ENCODE measurements around the gene C1orf115.

C1orf115 gene

DNA sequence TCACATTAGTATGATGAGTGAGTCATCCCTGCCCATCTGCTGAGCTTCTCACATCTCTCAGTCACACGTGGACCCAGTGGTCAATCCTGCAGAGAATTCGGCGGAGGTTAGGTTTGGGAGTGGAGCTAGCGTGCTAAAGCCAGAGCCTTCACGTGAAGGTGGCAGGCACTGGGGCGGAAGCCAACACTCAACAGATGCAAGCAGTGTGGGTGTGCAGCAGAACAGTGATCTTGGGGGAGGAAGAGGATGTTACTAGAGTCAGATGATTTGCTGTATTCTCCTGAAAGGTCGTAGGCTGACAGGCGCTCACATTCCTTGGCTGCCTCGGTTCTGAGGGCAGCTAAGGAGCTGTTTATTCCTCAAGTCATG is 6.7 kb downstream of the C1orf115 start:
- Histone ChIP-seq H3K4me2 (ENCODE audit: low read depth, low read length, poor library complexity, severe bottlenecking) (no peak overlapping the region), H3K9me2 (replicated peaks; ENCODE audit: insufficient read depth, low read length) (no peaks in the 10 kb centered on the region), H3K4me3 (ENCODE audit: insufficient read depth, low read length, poor library complexity, severe bottlenecking) (no peak overlapping the region), H3K79me2 (ENCODE audit: insufficient read depth, low read length) (no peaks in the 10 kb centered on the region), H3F3A (ENCODE audit: insufficient read depth) (no peaks in the 10 kb centered on the region), H2AFZ (ENCODE audit: low read depth, low read length, severe bottlenecking) (no peak overlapping the region), H3K9ac (ENCODE audit: low read length) (no peak overlapping the region), H3K27me3 (ENCODE audit: low read length) (no peaks in the 10 kb centered on the region), H3K27ac (ENCODE audit: low read depth, low read length) (no peak overlapping the region), H3K36me3 (ENCODE audit: low read length) (no peaks in the 10 kb centered on the region), H4K20me1 (ENCODE audit: low read depth, low read length) (no peaks in the 10 kb centered on the region), H3K9me3 (ENCODE audit: insufficient read depth, low read length) (no peaks in the 10 kb centered on the region)
- TF ChIP-seq EZH2phosphoT487 (conservative IDR thresholded peaks at IDR 0.05; ENCODE audit: low read length) = no peak
- TF ChIP-seq, protein P1, sequence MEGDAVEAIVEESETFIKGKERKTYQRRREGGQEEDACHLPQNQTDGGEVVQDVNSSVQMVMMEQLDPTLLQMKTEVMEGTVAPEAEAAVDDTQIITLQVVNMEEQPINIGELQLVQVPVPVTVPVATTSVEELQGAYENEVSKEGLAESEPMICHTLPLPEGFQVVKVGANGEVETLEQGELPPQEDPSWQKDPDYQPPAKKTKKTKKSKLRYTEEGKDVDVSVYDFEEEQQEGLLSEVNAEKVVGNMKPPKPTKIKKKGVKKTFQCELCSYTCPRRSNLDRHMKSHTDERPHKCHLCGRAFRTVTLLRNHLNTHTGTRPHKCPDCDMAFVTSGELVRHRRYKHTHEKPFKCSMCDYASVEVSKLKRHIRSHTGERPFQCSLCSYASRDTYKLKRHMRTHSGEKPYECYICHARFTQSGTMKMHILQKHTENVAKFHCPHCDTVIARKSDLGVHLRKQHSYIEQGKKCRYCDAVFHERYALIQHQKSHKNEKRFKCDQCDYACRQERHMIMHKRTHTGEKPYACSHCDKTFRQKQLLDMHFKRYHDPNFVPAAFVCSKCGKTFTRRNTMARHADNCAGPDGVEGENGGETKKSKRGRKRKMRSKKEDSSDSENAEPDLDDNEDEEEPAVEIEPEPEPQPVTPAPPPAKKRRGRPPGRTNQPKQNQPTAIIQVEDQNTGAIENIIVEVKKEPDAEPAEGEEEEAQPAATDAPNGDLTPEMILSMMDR (IDR thresholded peaks at IDR 0.05; ENCODE audit: insufficient read depth, low read length, poor library complexity, severe bottlenecking) = no peak

DNA sequence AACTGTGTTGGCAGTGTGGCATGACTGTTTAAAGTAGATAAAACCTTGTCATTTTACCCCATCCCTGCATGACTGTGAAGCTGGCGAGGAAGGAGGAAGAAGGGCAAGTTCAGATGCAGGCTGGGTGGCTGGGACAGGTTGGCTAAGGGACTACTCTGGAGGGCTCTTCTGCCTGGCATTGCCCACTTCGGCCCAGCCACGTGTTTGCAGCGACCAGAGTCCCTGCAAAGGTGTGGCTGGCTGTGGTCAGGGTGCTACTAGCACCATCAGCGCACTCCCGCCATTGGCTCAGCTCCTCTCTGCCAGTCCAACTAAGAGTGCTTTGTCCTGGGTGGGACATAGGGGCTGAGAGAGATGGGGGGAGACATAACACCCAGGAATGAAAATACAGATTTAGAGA is 7.2 kb downstream of the C1orf115 start:
- H3K27me3 ChIP-seq (ENCODE audit: low read length) = no peaks in the 10 kb centered on the region
- no peaks in the 10 kb centered on the region for H3K9me2 ChIP-seq (replicated peaks; ENCODE audit: insufficient read depth, low read length)
- no peak overlapping the region for H3K4me3 ChIP-seq (ENCODE audit: insufficient read depth, low read length, poor library complexity, severe bottlenecking)
- no peak overlapping the region for H3K4me2 ChIP-seq (ENCODE audit: low read depth, low read length, poor library complexity, severe bottlenecking)
- no peaks in the 10 kb centered on the region for H4K20me1 ChIP-seq (ENCODE audit: low read depth, low read length)
- no peaks in the 10 kb centered on the region for H3K9me3 ChIP-seq (ENCODE audit: insufficient read depth, low read length)
- H3F3A ChIP-seq (ENCODE audit: insufficient read depth) = no peaks in the 10 kb centered on the region
- H2AFZ ChIP-seq (ENCODE audit: low read depth, low read length, severe bottlenecking) = no peak overlapping the region
- TF ChIP-seq, protein P1 (IDR thresholded peaks at IDR 0.05; ENCODE audit: insufficient read depth, low read length, poor library complexity, severe bottlenecking) = no peak
- no peak for TF ChIP-seq EZH2phosphoT487 (conservative IDR thresholded peaks at IDR 0.05; ENCODE audit: low read length)
- H3K79me2 ChIP-seq (ENCODE audit: insufficient read depth, low read length) = no peaks in the 10 kb centered on the region
- no peak overlapping the region for H3K9ac ChIP-seq (ENCODE audit: low read length)
- no peak overlapping the region for H3K27ac ChIP-seq (ENCODE audit: low read depth, low read length)
- H3K36me3 ChIP-seq (ENCODE audit: low read length) = no peaks in the 10 kb centered on the region

DNA sequence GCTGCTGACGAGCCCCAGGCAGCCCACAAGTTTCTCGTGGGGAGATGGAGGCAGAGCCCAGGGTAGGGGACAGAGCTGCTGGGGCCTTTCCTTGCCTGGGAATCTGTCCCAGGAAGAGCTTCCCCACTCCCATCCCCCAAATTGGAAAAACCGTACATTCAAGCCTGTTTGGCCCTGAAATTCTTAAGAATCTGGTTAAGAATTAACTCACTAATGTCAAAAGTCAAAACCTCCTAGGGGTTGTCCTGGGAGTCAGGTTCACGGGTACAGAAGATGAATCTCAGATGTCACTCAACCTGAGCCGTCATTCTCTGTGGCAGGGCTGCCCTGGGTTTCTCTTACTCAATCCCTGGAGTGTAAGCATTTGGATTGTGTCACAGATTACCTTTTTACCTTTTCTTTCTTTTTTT is 8.4 kb downstream of the C1orf115 start:
- H3K9ac ChIP-seq (ENCODE audit: low read length) = no peak overlapping the region
- no peaks in the 10 kb centered on the region for H3K36me3 ChIP-seq (ENCODE audit: low read length)
- no peaks in the 10 kb centered on the region for H3K9me2 ChIP-seq (replicated peaks; ENCODE audit: insufficient read depth, low read length)
- no peak overlapping the region for H3K4me2 ChIP-seq (ENCODE audit: low read depth, low read length, poor library complexity, severe bottlenecking)
- H3K4me3 ChIP-seq (ENCODE audit: insufficient read depth, low read length, poor library complexity, severe bottlenecking) = no peak overlapping the region
- no peak overlapping the region for H2AFZ ChIP-seq (ENCODE audit: low read depth, low read length, severe bottlenecking)
- no peaks in the 10 kb centered on the region for H3K27me3 ChIP-seq (ENCODE audit: low read length)
- H3K9me3 ChIP-seq (ENCODE audit: insufficient read depth, low read length) = no peaks in the 10 kb centered on the region
- no peak overlapping the region for H3K27ac ChIP-seq (ENCODE audit: low read depth, low read length)
- H3K79me2 ChIP-seq (ENCODE audit: insufficient read depth, low read length) = no peaks in the 10 kb centered on the region
- no peaks in the 10 kb centered on the region for H3F3A ChIP-seq (ENCODE audit: insufficient read depth)
- TF ChIP-seq, protein P1 (IDR thresholded peaks at IDR 0.05; ENCODE audit: insufficient read depth, low read length, poor library complexity, severe bottlenecking) = no peak
- TF ChIP-seq EZH2phosphoT487 (conservative IDR thresholded peaks at IDR 0.05; ENCODE audit: low read length) = no peak
- no peaks in the 10 kb centered on the region for H4K20me1 ChIP-seq (ENCODE audit: low read depth, low read length)

DNA sequence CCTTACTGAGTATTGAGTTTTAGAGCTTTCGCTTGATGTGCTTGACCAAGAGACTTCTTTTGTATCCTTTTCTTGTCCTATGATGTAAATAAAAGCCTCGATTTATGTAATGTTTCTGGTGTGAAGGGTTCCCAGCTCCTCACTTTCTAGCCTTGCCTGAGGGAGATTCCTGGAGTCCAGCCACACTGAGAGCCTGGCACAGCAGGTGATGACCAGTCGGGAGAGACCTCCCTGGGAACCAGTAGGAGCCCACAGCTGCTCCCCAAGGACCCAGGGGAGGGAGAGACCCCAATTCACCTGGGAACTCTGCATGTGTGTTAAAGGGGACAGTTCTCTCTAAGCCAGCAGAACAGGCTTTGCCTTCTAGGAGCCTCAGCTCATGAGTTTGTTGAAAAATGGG is 8.9 kb downstream of the C1orf115 start:
- H3K9me3 ChIP-seq (ENCODE audit: insufficient read depth, low read length) = no peaks in the 10 kb centered on the region
- no peaks in the 10 kb centered on the region for H4K20me1 ChIP-seq (ENCODE audit: low read depth, low read length)
- H3K9me2 ChIP-seq (replicated peaks; ENCODE audit: insufficient read depth, low read length) = no peaks in the 10 kb centered on the region
- H3K27ac ChIP-seq (ENCODE audit: low read depth, low read length) = no peak overlapping the region
- H3K4me3 ChIP-seq (ENCODE audit: insufficient read depth, low read length, poor library complexity, severe bottlenecking) = no peak overlapping the region
- H3K9ac ChIP-seq (ENCODE audit: low read length) = no peak overlapping the region
- TF ChIP-seq, protein P1 (IDR thresholded peaks at IDR 0.05; ENCODE audit: insufficient read depth, low read length, poor library complexity, severe bottlenecking) = no peak
- no peak for TF ChIP-seq EZH2phosphoT487 (conservative IDR thresholded peaks at IDR 0.05; ENCODE audit: low read length)
- no peaks in the 10 kb centered on the region for H3K27me3 ChIP-seq (ENCODE audit: low read length)
- H3K79me2 ChIP-seq (ENCODE audit: insufficient read depth, low read length) = no peaks in the 10 kb centered on the region
- no peak overlapping the region for H2AFZ ChIP-seq (ENCODE audit: low read depth, low read length, severe bottlenecking)
- no peaks in the 10 kb centered on the region for H3F3A ChIP-seq (ENCODE audit: insufficient read depth)
- no peaks in the 10 kb centered on the region for H3K36me3 ChIP-seq (ENCODE audit: low read length)
- H3K4me2 ChIP-seq (ENCODE audit: low read depth, low read length, poor library complexity, severe bottlenecking) = no peak overlapping the region
